ENCODE results near the gene BCR.

The BCR gene

GRCh38 chr22:23276656-23277582 is 96.6 kb downstream of the BCR start:
- no peak for DNase-seq (ENCODE audit: low read depth in 3 of 3)

GRCh38 chr22:23277583-23278295 is 97.4 kb downstream of the BCR start:
- no peak for DNase-seq (ENCODE audit: low read depth in 3 of 3)

- DNase-seq (ENCODE audit: low read depth in 3 of 3): no peak
Observed at GRCh38 chr22:23278883-23279675, 98.8 kb downstream of the BCR start.

GRCh38 chr22:23279781-23280180 is 99.5 kb downstream of the BCR start:
- DNase-seq (ENCODE audit: low read depth in 3 of 3): no peak

GRCh38 chr22:23280356-23281052 is 100.2 kb downstream of the BCR start:
- DNase-seq (ENCODE audit: low read depth in 3 of 3): no peak

GRCh38 chr22:23281053-23281405 is 100.7 kb downstream of the BCR start:
- no peak for DNase-seq (ENCODE audit: low read depth in 3 of 3)

GRCh38 chr22:23281406-23282088 is 101.2 kb downstream of the BCR start:
- peak; percentile 63 to 67 (median 66) for DNase-seq (ENCODE audit: low read depth in 3 of 3)

GRCh38 chr22:23282089-23282501 is 101.8 kb downstream of the BCR start:
- no peak for DNase-seq (ENCODE audit: low read depth in 3 of 3)

- no peak for DNase-seq (ENCODE audit: low read depth in 3 of 3)
Observed at GRCh38 chr22:23282516-23282915, 102.2 kb downstream of the BCR start.

- no peak for DNase-seq (ENCODE audit: low read depth in 3 of 3)
Observed at GRCh38 chr22:23282986-23283385, 102.7 kb downstream of the BCR start.

- no peak for DNase-seq (ENCODE audit: low read depth in 3 of 3)
Observed at GRCh38 chr22:23283591-23284503, 103.5 kb downstream of the BCR start.

- DNase-seq (ENCODE audit: low read depth in 3 of 3): no peak
Observed at GRCh38 chr22:23284504-23285033, 104.3 kb downstream of the BCR start.

- DNase-seq (ENCODE audit: low read depth in 3 of 3): no peak
Observed at GRCh38 chr22:23285236-23285635, 104.9 kb downstream of the BCR start.

- no peak for DNase-seq (ENCODE audit: low read depth in 3 of 3)
Observed at GRCh38 chr22:23285734-23286133, 105.4 kb downstream of the BCR start.

GRCh38 chr22:23286296-23286695 is 106.0 kb downstream of the BCR start:
- DNase-seq (ENCODE audit: low read depth in 3 of 3): no peak

GRCh38 chr22:23287136-23288095 is 107.1 kb downstream of the BCR start:
- no peak for DNase-seq (ENCODE audit: low read depth in 3 of 3)

- no peak for DNase-seq (ENCODE audit: low read depth in 3 of 3)
Observed at GRCh38 chr22:23288301-23289129, 108.2 kb downstream of the BCR start.

GRCh38 chr22:23289130-23289503 is 108.8 kb downstream of the BCR start:
- no peak for DNase-seq (ENCODE audit: low read depth in 3 of 3)

All from stimulated activated CD4-positive, alpha-beta T cell treated with anti-CD3 and anti-CD28 coated beads, TNF-alpha, amount 100 ng/mL, for 48 hours (primary cell).